Measurements from ENCODE around the gene OXCT1.

OXCT1 gene

GRCh38 chr5:41793141-41793770 is 77.0 kb downstream of the OXCT1 start:
- peak; percentile 86 for DNase-seq (ENCODE audit: low read depth)
- Histone ChIP-seq H3K4me3 (ENCODE audit: low read length) (no peak overlapping the region), H3K36me3 (ENCODE audit: control insufficient read depth, insufficient read depth, low read length, severe bottlenecking) (no peaks in the 10 kb centered on the region)

GRCh38 chr5:41790038-41790776 is 80.0 kb downstream of the OXCT1 start:
- no peaks in the 10 kb centered on the region for H3K9me3 ChIP-seq (ENCODE audit: control insufficient read depth, low read length)
- H3K4me1 ChIP-seq (ENCODE audit: control insufficient read depth, insufficient read depth, low read length): peaks cover 30% of the 10 kb centered on the region
- no peak overlapping the region for H3K4me3 ChIP-seq (ENCODE audit: low read length)
- DNase-seq (ENCODE audit: low read depth): peak; percentile 87
- no peak overlapping the region for H3K9ac ChIP-seq (ENCODE audit: low read length)
- H3K36me3 ChIP-seq (ENCODE audit: control insufficient read depth, insufficient read depth, low read length, severe bottlenecking): no peaks in the 10 kb centered on the region
- no peaks in the 10 kb centered on the region for H3K27me3 ChIP-seq (replicated peaks; ENCODE audit: control insufficient read depth, insufficient read depth, low read length)

More at GRCh38 chr5:41793141-41793770, 77.0 kb downstream of the OXCT1 start:
- Histone ChIP-seq H3K9ac (ENCODE audit: low read length) (no peak overlapping the region), H3K27me3 (replicated peaks; ENCODE audit: control insufficient read depth, insufficient read depth, low read length) (no peaks in the 10 kb centered on the region), H3K4me1 (ENCODE audit: control insufficient read depth, insufficient read depth, low read length) (peaks cover 44% of the 10 kb centered on the region), H3K9me3 (ENCODE audit: control insufficient read depth, low read length) (no peaks in the 10 kb centered on the region)

- Histone ChIP-seq H3K9me3 (ENCODE audit: control insufficient read depth, low read length) (no peaks in the 10 kb centered on the region), H3K27me3 (replicated peaks; ENCODE audit: control insufficient read depth, insufficient read depth, low read length) (no peaks in the 10 kb centered on the region), H3K4me3 (ENCODE audit: low read length) (no peak overlapping the region), H3K4me1 (ENCODE audit: control insufficient read depth, insufficient read depth, low read length) (peaks cover 22% of the 10 kb centered on the region), H3K9ac (ENCODE audit: low read length) (no peak overlapping the region), H3K36me3 (ENCODE audit: control insufficient read depth, insufficient read depth, low read length, severe bottlenecking) (no peaks in the 10 kb centered on the region)
- DNase-seq (ENCODE audit: low read depth): no peak
These were observed 80.8 kb downstream of the OXCT1 start for GRCh38 chr5:41789434-41789833.

GRCh38 chr5:41788941-41789368 is 81.3 kb downstream of the OXCT1 start:
- peak; percentile 83 for DNase-seq (ENCODE audit: low read depth)

GRCh38 chr5:41787265-41787664 is 83.0 kb downstream of the OXCT1 start:
- Histone ChIP-seq H3K4me1 (ENCODE audit: control insufficient read depth, insufficient read depth, low read length) (peaks cover 15% of the 10 kb centered on the region), H3K27me3 (replicated peaks; ENCODE audit: control insufficient read depth, insufficient read depth, low read length) (no peaks in the 10 kb centered on the region), H3K4me3 (ENCODE audit: low read length) (no peak overlapping the region), H3K36me3 (ENCODE audit: control insufficient read depth, insufficient read depth, low read length, severe bottlenecking) (no peaks in the 10 kb centered on the region), H3K9me3 (ENCODE audit: control insufficient read depth, low read length) (no peaks in the 10 kb centered on the region), H3K9ac (ENCODE audit: low read length) (no peak overlapping the region)
- peak; percentile 55 for DNase-seq (ENCODE audit: low read depth)

More at GRCh38 chr5:41788941-41789368, 81.3 kb downstream of the OXCT1 start:
- Histone ChIP-seq H3K4me3 (ENCODE audit: low read length) (no peak overlapping the region), H3K36me3 (ENCODE audit: control insufficient read depth, insufficient read depth, low read length, severe bottlenecking) (no peaks in the 10 kb centered on the region), H3K9me3 (ENCODE audit: control insufficient read depth, low read length) (no peaks in the 10 kb centered on the region), H3K4me1 (ENCODE audit: control insufficient read depth, insufficient read depth, low read length) (peaks cover 17% of the 10 kb centered on the region), H3K27me3 (replicated peaks; ENCODE audit: control insufficient read depth, insufficient read depth, low read length) (no peaks in the 10 kb centered on the region), H3K9ac (ENCODE audit: low read length) (no peak overlapping the region)

- DNase-seq (ENCODE audit: low read depth): no peak
- no peaks in the 10 kb centered on the region for H3K27me3 ChIP-seq (replicated peaks; ENCODE audit: control insufficient read depth, insufficient read depth, low read length)
- no peaks in the 10 kb centered on the region for H3K36me3 ChIP-seq (ENCODE audit: control insufficient read depth, insufficient read depth, low read length, severe bottlenecking)
- H3K4me1 ChIP-seq (ENCODE audit: control insufficient read depth, insufficient read depth, low read length): peaks cover 13% of the 10 kb centered on the region
- no peak overlapping the region for H3K4me3 ChIP-seq (ENCODE audit: low read length)
- no peak overlapping the region for H3K9ac ChIP-seq (ENCODE audit: low read length)
- H3K9me3 ChIP-seq (ENCODE audit: control insufficient read depth, low read length): no peaks in the 10 kb centered on the region
These were observed 85.2 kb downstream of the OXCT1 start for GRCh38 chr5:41785061-41785460.

GRCh38 chr5:41778410-41778809 is 91.8 kb downstream of the OXCT1 start:
- H3K9me3 ChIP-seq (ENCODE audit: control insufficient read depth, low read length): no peaks in the 10 kb centered on the region
- H3K27me3 ChIP-seq (replicated peaks; ENCODE audit: control insufficient read depth, insufficient read depth, low read length): no peaks in the 10 kb centered on the region
- H3K4me3 ChIP-seq (ENCODE audit: low read length): no peak overlapping the region
- H3K4me1 ChIP-seq (ENCODE audit: control insufficient read depth, insufficient read depth, low read length): peaks cover 3% of the 10 kb centered on the region
- H3K9ac ChIP-seq (ENCODE audit: low read length): no peak overlapping the region
- DNase-seq (ENCODE audit: low read depth): no peak
- no peaks in the 10 kb centered on the region for H3K36me3 ChIP-seq (ENCODE audit: control insufficient read depth, insufficient read depth, low read length, severe bottlenecking)

GRCh38 chr5:41776435-41776834 is 93.8 kb downstream of the OXCT1 start:
- Histone ChIP-seq H3K27me3 (replicated peaks; ENCODE audit: control insufficient read depth, insufficient read depth, low read length) (no peaks in the 10 kb centered on the region), H3K9me3 (ENCODE audit: control insufficient read depth, low read length) (no peaks in the 10 kb centered on the region), H3K9ac (ENCODE audit: low read length) (no peak overlapping the region), H3K4me3 (ENCODE audit: low read length) (no peak overlapping the region), H3K36me3 (ENCODE audit: control insufficient read depth, insufficient read depth, low read length, severe bottlenecking) (no peaks in the 10 kb centered on the region), H3K4me1 (ENCODE audit: control insufficient read depth, insufficient read depth, low read length) (peaks cover 3% of the 10 kb centered on the region)
- peak; percentile 61 for DNase-seq (ENCODE audit: low read depth)

- H3K36me3 ChIP-seq (ENCODE audit: control insufficient read depth, insufficient read depth, low read length, severe bottlenecking): no peaks in the 10 kb centered on the region
- DNase-seq (ENCODE audit: low read depth): no peak
These were observed 96.4 kb downstream of the OXCT1 start for GRCh38 chr5:41773799-41774198.

GRCh38 chr5:41772785-41773442 is 97.3 kb downstream of the OXCT1 start:
- no peak overlapping the region for H3K4me3 ChIP-seq (ENCODE audit: low read length)
- H3K9me3 ChIP-seq (ENCODE audit: control insufficient read depth, low read length): no peaks in the 10 kb centered on the region
- H3K36me3 ChIP-seq (ENCODE audit: control insufficient read depth, insufficient read depth, low read length, severe bottlenecking): no peaks in the 10 kb centered on the region
- no peak overlapping the region for H3K9ac ChIP-seq (ENCODE audit: low read length)
- H3K4me1 ChIP-seq (ENCODE audit: control insufficient read depth, insufficient read depth, low read length): peaks cover 3% of the 10 kb centered on the region
- no peak for DNase-seq (ENCODE audit: low read depth)
- H3K27me3 ChIP-seq (replicated peaks; ENCODE audit: control insufficient read depth, insufficient read depth, low read length): no peaks in the 10 kb centered on the region

More at GRCh38 chr5:41773799-41774198, 96.4 kb downstream of the OXCT1 start:
- no peak overlapping the region for H3K9ac ChIP-seq (ENCODE audit: low read length)
- peaks cover 3% of the 10 kb centered on the region for H3K4me1 ChIP-seq (ENCODE audit: control insufficient read depth, insufficient read depth, low read length)
- H3K9me3 ChIP-seq (ENCODE audit: control insufficient read depth, low read length): no peaks in the 10 kb centered on the region
- H3K27me3 ChIP-seq (replicated peaks; ENCODE audit: control insufficient read depth, insufficient read depth, low read length): no peaks in the 10 kb centered on the region
- no peak overlapping the region for H3K4me3 ChIP-seq (ENCODE audit: low read length)

GRCh38 chr5:41772056-41772455 is 98.2 kb downstream of the OXCT1 start:
- Histone ChIP-seq H3K9ac (ENCODE audit: low read length) (no peak overlapping the region), H3K27me3 (replicated peaks; ENCODE audit: control insufficient read depth, insufficient read depth, low read length) (no peaks in the 10 kb centered on the region), H3K36me3 (ENCODE audit: control insufficient read depth, insufficient read depth, low read length, severe bottlenecking) (no peaks in the 10 kb centered on the region), H3K4me1 (ENCODE audit: control insufficient read depth, insufficient read depth, low read length) (peaks cover 3% of the 10 kb centered on the region), H3K4me3 (ENCODE audit: low read length) (no peak overlapping the region), H3K9me3 (ENCODE audit: control insufficient read depth, low read length) (no peaks in the 10 kb centered on the region)
- DNase-seq (ENCODE audit: low read depth): no peak

All from adipocyte (in vitro differentiated cells).